ENCODE data around the gene HOXA11.

Gene HOXA11

DNA sequence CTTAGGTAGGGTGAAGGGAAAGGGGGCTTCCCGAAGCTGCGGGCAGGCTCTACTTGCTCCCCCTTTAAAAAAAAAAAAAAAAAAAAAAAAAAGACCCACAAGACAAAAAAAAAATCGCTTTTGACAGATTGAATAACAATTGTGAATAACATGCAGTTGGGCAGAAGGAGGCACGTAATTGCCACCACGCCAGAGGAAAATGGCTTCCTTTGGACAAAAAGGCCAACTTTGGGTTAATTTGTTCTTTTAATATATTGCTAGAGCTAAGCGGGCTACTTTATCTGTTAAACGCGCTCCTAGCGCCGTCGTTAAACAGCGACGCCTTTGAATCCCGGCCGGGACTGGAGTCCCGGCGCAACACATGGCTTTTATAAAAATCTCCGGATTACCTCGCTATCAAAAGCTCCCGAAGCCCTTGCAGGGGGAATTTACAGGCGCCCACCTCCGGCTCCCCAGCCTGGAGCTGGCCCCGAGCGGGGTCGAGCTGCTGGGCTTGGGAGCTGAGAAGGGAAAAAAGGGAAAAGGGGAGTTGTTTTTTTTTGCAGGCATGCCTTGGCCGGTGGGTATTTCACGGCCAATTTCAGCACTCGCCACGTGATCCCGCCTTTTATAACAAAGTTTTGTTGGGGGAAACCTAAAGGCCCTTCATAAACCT, 1.2 kb downstream of the HOXA11 start:
- Mint-ChIP-seq H3K9me3 (peaks cover 3% of the 10 kb centered on the region), H3K27me3 (ENCODE audit: low read depth) (peaks cover 87% of the 10 kb centered on the region), H3K27ac (peak overlapping the region; percentile 63), H3K4me3 (peak overlapping the region; percentile 5), H3K36me3 (ENCODE audit: low read depth) (peaks cover 9% of the 10 kb centered on the region), H3K4me1 (ENCODE audit: low read depth) (peaks cover 30% of the 10 kb centered on the region)
- DNase-seq (ENCODE audit: low spot score): no peak

DNA sequence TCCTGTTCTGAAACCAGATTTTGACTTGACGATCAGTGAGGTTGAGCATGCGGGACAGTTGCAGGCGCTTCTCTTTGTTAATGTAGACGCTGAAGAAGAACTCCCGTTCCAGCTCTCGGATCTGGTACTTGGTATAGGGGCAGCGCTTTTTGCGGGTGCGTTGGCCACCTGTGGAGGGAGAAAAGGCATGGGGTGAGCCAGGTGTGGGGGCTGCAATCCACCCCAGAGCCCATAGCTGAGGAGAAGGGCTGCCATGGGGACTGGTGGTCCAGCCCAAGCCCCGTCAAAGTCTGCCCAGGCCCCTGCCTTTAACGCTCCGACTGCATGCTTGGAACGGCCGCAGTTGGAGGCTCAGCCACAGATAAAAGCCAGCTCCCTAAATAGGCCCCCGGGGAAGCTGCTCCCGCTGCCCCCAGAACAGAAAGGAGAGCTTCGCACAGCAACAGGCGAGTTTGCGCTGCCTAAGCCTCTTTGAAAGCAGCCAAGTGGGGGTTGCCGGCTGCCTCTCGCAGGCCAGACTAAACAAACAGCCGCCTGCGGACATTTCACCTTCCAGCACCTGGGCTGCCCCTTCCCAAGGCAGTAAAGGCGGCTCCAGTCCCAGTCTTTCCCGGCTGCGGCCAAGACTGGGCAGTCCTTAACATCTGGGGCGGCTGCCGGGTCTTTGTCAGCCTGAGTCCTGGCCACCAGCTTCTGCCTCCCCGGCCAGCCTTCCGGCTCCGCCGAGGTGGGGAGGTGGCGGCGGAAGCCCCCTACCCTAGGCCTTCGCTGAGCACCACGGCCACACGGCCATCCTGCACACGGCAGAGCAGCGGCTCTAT, 2.0 kb downstream of the HOXA11 start:
- Mint-ChIP-seq H3K4me3 (no peak overlapping the region), H3K27me3 (ENCODE audit: low read depth) (peaks cover 86% of the 10 kb centered on the region), H3K4me1 (ENCODE audit: low read depth) (peaks cover 23% of the 10 kb centered on the region), H3K9me3 (peaks cover 3% of the 10 kb centered on the region), H3K36me3 (ENCODE audit: low read depth) (peaks cover 3% of the 10 kb centered on the region), H3K27ac (no peak overlapping the region)
- no peak for DNase-seq (ENCODE audit: low spot score)

GRCh38 chr7:27182285-27182841, 2.7 kb downstream of the HOXA11 start:
- Mint-ChIP-seq H3K4me1 (ENCODE audit: low read depth) (peaks cover 20% of the 10 kb centered on the region), H3K4me3 (no peak overlapping the region), H3K9me3 (peaks cover 3% of the 10 kb centered on the region), H3K27me3 (ENCODE audit: low read depth) (peaks cover 86% of the 10 kb centered on the region), H3K36me3 (ENCODE audit: low read depth) (peaks cover 2% of the 10 kb centered on the region), H3K27ac (no peak overlapping the region)
- DNase-seq (ENCODE audit: low spot score): no peak

GRCh38 chr7:27181795-27182275, 3.2 kb downstream of the HOXA11 start:
- DNase-seq (ENCODE audit: low spot score): no peak
- Mint-ChIP-seq H3K4me1 (ENCODE audit: low read depth) (peaks cover 19% of the 10 kb centered on the region), H3K4me3 (no peak overlapping the region), H3K9me3 (peaks cover 3% of the 10 kb centered on the region), H3K27me3 (ENCODE audit: low read depth) (peaks cover 81% of the 10 kb centered on the region), H3K27ac (no peak overlapping the region), H3K36me3 (ENCODE audit: low read depth) (peaks cover 2% of the 10 kb centered on the region)

DNA sequence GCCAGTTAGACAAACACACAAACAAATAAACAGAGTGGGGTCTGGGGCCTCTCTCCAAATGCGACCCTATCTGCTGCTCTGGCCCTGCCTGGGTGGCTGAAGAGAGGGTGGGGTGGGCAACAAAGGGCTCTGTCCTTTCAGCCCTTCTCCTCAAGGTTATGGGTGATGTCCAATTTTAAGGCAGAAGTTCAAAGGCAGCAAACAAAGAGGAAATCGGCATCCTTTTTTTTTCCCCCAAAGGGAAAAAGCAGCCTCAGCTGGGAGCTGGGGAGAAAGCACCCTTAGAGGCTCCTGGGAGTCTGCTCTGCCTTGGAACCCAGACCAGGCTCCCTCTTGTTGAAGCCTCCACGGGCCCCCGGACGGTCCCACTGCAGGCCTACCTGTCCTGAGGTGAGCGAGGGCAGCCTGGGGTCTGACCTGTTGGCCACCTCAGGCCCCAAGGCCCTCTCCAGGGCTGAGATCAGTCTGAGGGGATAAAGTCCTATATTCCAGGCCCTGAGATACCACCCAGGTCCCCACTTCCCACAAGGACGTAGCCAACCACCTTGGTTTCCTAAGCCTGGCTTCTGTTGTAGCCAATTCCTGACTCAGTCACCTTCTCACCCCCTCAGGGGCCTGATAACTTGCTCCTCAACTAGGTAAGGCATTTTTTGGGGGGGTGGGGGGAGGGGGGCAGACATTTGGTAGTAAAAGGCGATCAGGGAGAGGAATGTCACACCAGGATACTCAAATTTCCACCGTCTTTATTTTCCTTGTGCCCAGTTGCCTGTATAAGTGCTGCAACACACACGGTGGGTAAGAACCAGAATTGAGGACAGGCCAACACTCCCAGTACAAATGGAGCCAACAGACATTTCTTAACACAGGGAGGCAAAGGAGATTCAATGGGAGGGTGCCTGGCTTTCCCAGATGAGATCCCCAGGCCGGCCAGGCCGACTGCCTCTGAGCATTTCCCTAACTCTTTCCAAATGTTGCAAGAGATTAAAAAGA, 4.3 kb downstream of the HOXA11 start:
- Mint-ChIP-seq H3K4me1 (ENCODE audit: low read depth) (peaks cover 16% of the 10 kb centered on the region), H3K4me3 (no peak overlapping the region), H3K9me3 (peaks cover under 1% of the 10 kb centered on the region), H3K27ac (no peak overlapping the region), H3K36me3 (ENCODE audit: low read depth) (peaks cover 2% of the 10 kb centered on the region), H3K27me3 (ENCODE audit: low read depth) (peaks cover 77% of the 10 kb centered on the region)
- DNase-seq (ENCODE audit: low spot score): no peak

GRCh38 chr7:27179503-27180430, 5.3 kb downstream of the HOXA11 start:
- Mint-ChIP-seq H3K9me3 (no peaks in the 10 kb centered on the region), H3K27me3 (ENCODE audit: low read depth) (peaks cover 77% of the 10 kb centered on the region), H3K36me3 (ENCODE audit: low read depth) (peaks cover 2% of the 10 kb centered on the region), H3K4me3 (peak overlapping the region; percentile 29), H3K4me1 (ENCODE audit: low read depth) (peaks cover 8% of the 10 kb centered on the region), H3K27ac (no peak overlapping the region)
- peak; percentile 33 for DNase-seq (ENCODE audit: low spot score)

- no peaks in the 10 kb centered on the region for H3K9me3 Mint-ChIP-seq
- peaks cover 2% of the 10 kb centered on the region for H3K36me3 Mint-ChIP-seq (ENCODE audit: low read depth)
- H3K27ac Mint-ChIP-seq: no peak overlapping the region
- H3K27me3 Mint-ChIP-seq (ENCODE audit: low read depth): peaks cover 78% of the 10 kb centered on the region
- no peak overlapping the region for H3K4me3 Mint-ChIP-seq
- peaks cover 6% of the 10 kb centered on the region for H3K4me1 Mint-ChIP-seq (ENCODE audit: low read depth)
- no peak for DNase-seq (ENCODE audit: low spot score)
These were observed 6.0 kb downstream of the HOXA11 start for GRCh38 chr7:27179030-27179429.

DNA sequence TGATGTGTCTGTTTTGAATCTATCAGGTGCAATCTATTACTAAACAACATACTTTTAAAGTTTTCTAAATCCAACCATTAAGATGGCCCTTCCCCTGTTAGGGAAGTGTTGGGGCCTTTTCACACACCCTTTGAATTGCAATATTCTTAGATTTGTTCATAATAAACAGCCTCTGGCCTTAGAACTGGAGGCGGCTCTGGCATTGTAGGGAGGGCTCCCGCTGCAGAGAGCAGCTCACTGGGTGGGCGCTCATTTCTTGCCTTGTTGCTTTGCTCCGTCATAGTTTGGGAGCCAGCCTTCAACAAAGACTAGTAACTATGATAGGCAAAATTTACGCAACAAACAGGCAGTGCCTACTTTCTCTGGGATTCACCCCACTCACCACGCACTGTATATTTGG, 6.7 kb downstream of the HOXA11 start:
- H3K27ac Mint-ChIP-seq: no peak overlapping the region
- H3K36me3 Mint-ChIP-seq (ENCODE audit: low read depth): peaks cover 2% of the 10 kb centered on the region
- no peaks in the 10 kb centered on the region for H3K9me3 Mint-ChIP-seq
- no peak overlapping the region for H3K4me3 Mint-ChIP-seq
- peaks cover 72% of the 10 kb centered on the region for H3K27me3 Mint-ChIP-seq (ENCODE audit: low read depth)
- no peak for DNase-seq (ENCODE audit: low spot score)
- H3K4me1 Mint-ChIP-seq (ENCODE audit: low read depth): peaks cover 6% of the 10 kb centered on the region

GRCh38 chr7:27177795-27178320, 7.2 kb downstream of the HOXA11 start:
- Mint-ChIP-seq H3K27ac (no peak overlapping the region), H3K27me3 (ENCODE audit: low read depth) (peaks cover 68% of the 10 kb centered on the region), H3K4me3 (no peak overlapping the region), H3K4me1 (ENCODE audit: low read depth) (peaks cover 6% of the 10 kb centered on the region), H3K9me3 (no peaks in the 10 kb centered on the region), H3K36me3 (ENCODE audit: low read depth) (peaks cover 2% of the 10 kb centered on the region)
- DNase-seq (ENCODE audit: low spot score): no peak

- peaks cover 65% of the 10 kb centered on the region for H3K27me3 Mint-ChIP-seq (ENCODE audit: low read depth)
- DNase-seq (ENCODE audit: low spot score): no peak
These were observed 7.9 kb downstream of the HOXA11 start for GRCh38 chr7:27176962-27177794.

GRCh38 chr7:27176524-27176845, 8.5 kb downstream of the HOXA11 start:
- no peak for DNase-seq (ENCODE audit: low spot score)
- no peaks in the 10 kb centered on the region for H3K9me3 Mint-ChIP-seq
- peaks cover 8% of the 10 kb centered on the region for H3K4me1 Mint-ChIP-seq (ENCODE audit: low read depth)
- H3K27me3 Mint-ChIP-seq (ENCODE audit: low read depth): peaks cover 66% of the 10 kb centered on the region
- H3K27ac Mint-ChIP-seq: no peak overlapping the region
- no peak overlapping the region for H3K4me3 Mint-ChIP-seq
- H3K36me3 Mint-ChIP-seq (ENCODE audit: low read depth): peaks cover 6% of the 10 kb centered on the region

More at GRCh38 chr7:27176962-27177794, 7.9 kb downstream of the HOXA11 start:
- no peaks in the 10 kb centered on the region for H3K9me3 Mint-ChIP-seq
- peaks cover 2% of the 10 kb centered on the region for H3K36me3 Mint-ChIP-seq (ENCODE audit: low read depth)
- H3K27ac Mint-ChIP-seq: no peak overlapping the region
- H3K4me1 Mint-ChIP-seq (ENCODE audit: low read depth): peaks cover 6% of the 10 kb centered on the region
- H3K4me3 Mint-ChIP-seq: no peak overlapping the region

Data from T-helper 2 cell treated with Interferon-gamma antibody and Interleukin-4, amounts not matched to agents 5 μg/mL and 100 μg/mL, for 36 hours (primary cell).